ENCODE data around the gene UCHL5. TPM values are rescaled to one million over a fixed set of nuclear protein-coding genes. Genes with fewer than 3 reads are reported as not detected.

UCHL5 gene
- total and polyA plus RNA-seq, 2 donors (not counting 1 experiment from before 2014, with no cell fraction given) = 7.8 to 31.5 TPM

DNA sequence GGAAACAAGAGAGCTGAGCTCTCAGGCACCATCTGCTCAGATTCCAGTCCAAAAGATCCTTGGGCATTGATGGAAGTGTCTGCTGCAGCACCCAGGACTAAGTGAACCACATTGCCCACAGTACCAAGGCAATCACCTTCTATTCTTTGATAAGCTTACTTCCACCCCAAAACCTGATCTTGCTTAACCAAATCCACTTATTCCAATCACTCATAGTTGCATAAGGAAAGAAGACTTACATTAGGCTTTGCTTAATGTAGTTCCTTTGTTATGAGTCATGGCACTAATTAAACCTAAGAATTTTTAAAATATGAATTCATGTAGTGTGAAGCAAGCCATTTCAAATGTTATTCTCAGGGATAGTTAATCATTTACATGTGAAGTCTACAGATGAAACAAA, 84.5 kb downstream of the UCHL5 start:
- H3K4me3 Mint-ChIP-seq = no peak overlapping the region

DNA sequence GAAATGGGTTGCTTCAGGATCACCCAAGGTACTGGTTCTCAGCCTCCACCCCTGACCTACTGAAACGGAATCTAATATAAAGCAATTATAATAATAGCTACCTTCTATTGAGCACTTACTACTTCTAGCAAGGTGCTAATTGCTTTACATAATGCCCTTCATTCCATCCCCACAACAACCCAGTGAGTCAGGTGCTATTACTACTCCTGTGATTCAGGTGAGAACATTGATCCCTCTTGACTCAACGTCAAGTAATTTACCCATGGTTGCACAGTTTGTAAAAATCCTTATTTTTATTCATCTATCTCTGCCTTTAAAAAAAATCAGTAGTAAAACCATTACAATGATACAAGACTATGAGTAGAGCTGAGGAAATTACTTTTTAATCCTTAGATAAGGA, 85.2 kb downstream of the UCHL5 start:
- no peak overlapping the region for H3K4me3 ChIP-seq (ENCODE audit: control extremely low read depth in 1 of 5, extremely low read depth in 1 of 5, insufficient read depth in 1 of 5, low read depth in 2 of 5, low read length in 4 of 5)
- no peak for ATAC-seq (ENCODE audit: low read depth)

More for the DNA sequence above, 84.5 kb downstream of the UCHL5 start:
- H3K36me3 ChIP-seq (replicated peaks in 1 of 2; ENCODE audit: control extremely low read depth in 1 of 2, control insufficient read depth in 1 of 2, extremely low read depth in 1 of 2, insufficient read depth in 2 of 2, low read length in 1 of 2) = no peaks in the 10 kb centered on the region
- H3K4me1 Mint-ChIP-seq = no peaks in the 10 kb centered on the region
- no peaks in the 10 kb centered on the region for H3K27me3 ChIP-seq (replicated peaks in 1 of 4; ENCODE audit: control extremely low read depth in 1 of 4, control insufficient read depth in 3 of 4, insufficient read depth in 4 of 4, low read length in 3 of 4)
- H3K27me3 Mint-ChIP-seq = no peaks in the 10 kb centered on the region
- no peak overlapping the region for H3K27ac ChIP-seq (ENCODE audit: low read length in 2 of 2)
- no peak for DNase-seq
- no peaks in the 10 kb centered on the region for H3K9me3 Mint-ChIP-seq (ENCODE audit: insufficient read depth)
- no peak overlapping the region for H3K9ac ChIP-seq (ENCODE audit: low read length)
- no peak overlapping the region for H2AFZ ChIP-seq (ENCODE audit: insufficient read depth, low read depth, low read length, poor library complexity, severe bottlenecking)
- H3K9me3 ChIP-seq (ENCODE audit: control extremely low read depth in 1 of 3, control insufficient read depth in 2 of 3, insufficient read depth in 1 of 3, low read length in 2 of 3) = no peaks in the 10 kb centered on the region
- no peak overlapping the region for H3K4me2 ChIP-seq (replicated peaks; ENCODE audit: low read depth, low read length, poor library complexity, severe bottlenecking)
- no peaks in the 10 kb centered on the region for H3K79me2 ChIP-seq (ENCODE audit: control insufficient read depth, insufficient read depth, low read length)
- ATAC-seq (ENCODE audit: low read depth) = no peak
- no peaks in the 10 kb centered on the region for H3K4me1 ChIP-seq (ENCODE audit: control insufficient read depth in 2 of 2, insufficient read depth in 2 of 2, low read length in 2 of 2)
- intact Hi-C loops (cut with micrococcal nuclease) = no loop called here
- ChIA-PET POLR2A (no interaction called here), CTCF (no interaction called here)
- no peak overlapping the region for H3K27ac Mint-ChIP-seq
- H3K4me3 ChIP-seq (ENCODE audit: control extremely low read depth in 1 of 5, extremely low read depth in 1 of 5, insufficient read depth in 1 of 5, low read depth in 2 of 5, low read length in 4 of 5) = no peak overlapping the region
- TF ChIP-seq EZH2 (IDR thresholded peaks at IDR 0.05; ENCODE audit: borderline replicate concordance, insufficient read depth, low read depth, low read length, poor library complexity, severe bottlenecking) = no peak
- TF ChIP-seq, protein P1, sequence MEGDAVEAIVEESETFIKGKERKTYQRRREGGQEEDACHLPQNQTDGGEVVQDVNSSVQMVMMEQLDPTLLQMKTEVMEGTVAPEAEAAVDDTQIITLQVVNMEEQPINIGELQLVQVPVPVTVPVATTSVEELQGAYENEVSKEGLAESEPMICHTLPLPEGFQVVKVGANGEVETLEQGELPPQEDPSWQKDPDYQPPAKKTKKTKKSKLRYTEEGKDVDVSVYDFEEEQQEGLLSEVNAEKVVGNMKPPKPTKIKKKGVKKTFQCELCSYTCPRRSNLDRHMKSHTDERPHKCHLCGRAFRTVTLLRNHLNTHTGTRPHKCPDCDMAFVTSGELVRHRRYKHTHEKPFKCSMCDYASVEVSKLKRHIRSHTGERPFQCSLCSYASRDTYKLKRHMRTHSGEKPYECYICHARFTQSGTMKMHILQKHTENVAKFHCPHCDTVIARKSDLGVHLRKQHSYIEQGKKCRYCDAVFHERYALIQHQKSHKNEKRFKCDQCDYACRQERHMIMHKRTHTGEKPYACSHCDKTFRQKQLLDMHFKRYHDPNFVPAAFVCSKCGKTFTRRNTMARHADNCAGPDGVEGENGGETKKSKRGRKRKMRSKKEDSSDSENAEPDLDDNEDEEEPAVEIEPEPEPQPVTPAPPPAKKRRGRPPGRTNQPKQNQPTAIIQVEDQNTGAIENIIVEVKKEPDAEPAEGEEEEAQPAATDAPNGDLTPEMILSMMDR (IDR thresholded peaks at IDR 0.05) = no peak
- H4K20me1 ChIP-seq (ENCODE audit: control insufficient read depth, insufficient read depth, low read length, poor library complexity, severe bottlenecking) = no peaks in the 10 kb centered on the region

More for the DNA sequence above, 85.2 kb downstream of the UCHL5 start:
- ChIA-PET POLR2A (interaction anchor here (0.5 to 0.6 kb wide), 2 partner anchors 9 to 164 kb away, joined by 3 to 6 read pairs; no protein-coding TSS in a partner anchor), CTCF (no interaction called here)
- Histone ChIP-seq H3K4me1 (ENCODE audit: control insufficient read depth in 2 of 2, insufficient read depth in 2 of 2, low read length in 2 of 2) (no peaks in the 10 kb centered on the region), H3K79me2 (ENCODE audit: control insufficient read depth, insufficient read depth, low read length) (no peaks in the 10 kb centered on the region), H3K9me3 (ENCODE audit: control extremely low read depth in 1 of 3, control insufficient read depth in 2 of 3, insufficient read depth in 1 of 3, low read length in 2 of 3) (no peaks in the 10 kb centered on the region), H3K36me3 (replicated peaks in 1 of 2; ENCODE audit: control extremely low read depth in 1 of 2, control insufficient read depth in 1 of 2, extremely low read depth in 1 of 2, insufficient read depth in 2 of 2, low read length in 1 of 2) (no peaks in the 10 kb centered on the region), H4K20me1 (ENCODE audit: control insufficient read depth, insufficient read depth, low read length, poor library complexity, severe bottlenecking) (no peaks in the 10 kb centered on the region), H3K9ac (ENCODE audit: low read length) (no peak overlapping the region), H3K27me3 (replicated peaks in 1 of 4; ENCODE audit: control extremely low read depth in 1 of 4, control insufficient read depth in 3 of 4, insufficient read depth in 4 of 4, low read length in 3 of 4) (no peaks in the 10 kb centered on the region), H3K27ac (ENCODE audit: low read length in 2 of 2) (no peak overlapping the region), H2AFZ (ENCODE audit: insufficient read depth, low read depth, low read length, poor library complexity, severe bottlenecking) (no peak overlapping the region), H3K4me2 (replicated peaks; ENCODE audit: low read depth, low read length, poor library complexity, severe bottlenecking) (no peak overlapping the region)
- no peak overlapping the region for H3K27ac Mint-ChIP-seq
- no peak for DNase-seq
- no peaks in the 10 kb centered on the region for H3K9me3 Mint-ChIP-seq (ENCODE audit: insufficient read depth)
- no peaks in the 10 kb centered on the region for H3K4me1 Mint-ChIP-seq
- no CpG with 5 or more reads among the region's 2 CpGs for WGBS (ENCODE audit: insufficient coverage)
- intact Hi-C loops (cut with micrococcal nuclease) = no loop called here
- TF ChIP-seq, protein P1 (IDR thresholded peaks at IDR 0.05) = no peak
- no peak for TF ChIP-seq EZH2 (IDR thresholded peaks at IDR 0.05; ENCODE audit: borderline replicate concordance, insufficient read depth, low read depth, low read length, poor library complexity, severe bottlenecking)
- no peaks in the 10 kb centered on the region for H3K27me3 Mint-ChIP-seq
- no peak overlapping the region for H3K4me3 Mint-ChIP-seq
